GM23338 (cell line): ENCODE measurements around the gene VPS50. TPM values are rescaled to one million over a fixed set of nuclear protein-coding genes. Genes with fewer than 3 reads are reported as not detected.

ENCODE experiments used
- ATAC-seq: fragments of 200-7000 bp; cut with Tn5 transposase; 3 replicates; pipeline ENCODE4 v1.9.1; 2020
- DNase-seq: peaks from one replicate; pipeline ENCODE4 v3.0.0-alpha.2; 2015; ENCODE audit warnings: low spot score
- H2AFZ ChIP-seq: fragments of 200-600 bp; sonication (generic); 2 replicates; pipeline ENCODE4 v1.8.0; 2016; ENCODE audit warnings: antibody characterized with exemption, mild to moderate bottlenecking, moderate library complexity
- H3F3A ChIP-seq: fragments of 200-600 bp; sonication (generic); replicated peaks from 2 replicates; pipeline ENCODE4 v1.8.0; 2017; ENCODE audit warnings: antibody characterized with exemption, mixed run types, low read depth
- H3K27ac ChIP-seq: fragments of 200-600 bp; sonication (generic); 2 replicates; pipeline ENCODE4 v1.6.1; 2016; ENCODE audit warnings: low read depth
- H3K27me3 ChIP-seq: fragments of 200-600 bp; sonication (generic); 2 replicates; pipeline ENCODE4 v1.8.0; 2016; ENCODE audit warnings: mild to moderate bottlenecking, mixed run types, moderate library complexity; ENCODE audit not compliant: insufficient read depth
- H3K36me3 ChIP-seq: fragments of 200-600 bp; sonication (generic); 2 replicates; pipeline ENCODE4 v1.8.0; 2016; ENCODE audit warnings: mild to moderate bottlenecking; ENCODE audit not compliant: insufficient read depth
- H3K4me1 ChIP-seq: fragments of 200-600 bp; sonication (generic); 2 replicates; pipeline ENCODE4 v1.8.0; 2016; ENCODE audit warnings: mild to moderate bottlenecking, moderate library complexity; ENCODE audit not compliant: insufficient read depth
- H3K4me2 ChIP-seq: fragments of 200-600 bp; sonication (generic); 2 replicates; pipeline ENCODE4 v1.7.1; 2017; ENCODE audit warnings: mixed run types
- H3K4me3 ChIP-seq: fragments of 200-600 bp; sonication (generic); 2 replicates; pipeline ENCODE4 v1.6.1; 2016; ENCODE audit warnings: mixed run types
- H3K79me2 ChIP-seq: fragments of 200-600 bp; sonication (generic); replicated peaks from 2 replicates; pipeline ENCODE4 v1.8.0; 2017; ENCODE audit warnings: mild to moderate bottlenecking; ENCODE audit not compliant: insufficient read depth
- H3K9me2 ChIP-seq: fragments of 200-600 bp; sonication (generic); 2 replicates; pipeline ENCODE4 v1.8.0; 2017; ENCODE audit not compliant: insufficient read depth
- H4K20me1 ChIP-seq: fragments of 200-600 bp; sonication (generic); replicated peaks from 2 replicates; pipeline ENCODE4 v1.8.0; 2017; ENCODE audit warnings: mild to moderate bottlenecking; ENCODE audit not compliant: insufficient read depth
- H3K27ac Mint-ChIP-seq: 2 replicates; pipeline ENCODE4 v1.8.0; 2020; ENCODE audit warnings: inconsistent platforms, mild to moderate bottlenecking, moderate library complexity, mixed read lengths
- H3K27me3 Mint-ChIP-seq: 3 replicates; pipeline ENCODE4 v1.8.0; 2022; ENCODE audit warnings: low read depth, mild to moderate bottlenecking, moderate library complexity, mixed read lengths, inconsistent platforms; ENCODE audit not compliant: insufficient read depth, poor library complexity
- H3K36me3 Mint-ChIP-seq: 3 replicates; pipeline ENCODE4 v1.8.0; 2021; ENCODE audit warnings: low read depth, mild to moderate bottlenecking, inconsistent platforms, moderate library complexity, mixed read lengths
- H3K4me1 Mint-ChIP-seq: 3 replicates; pipeline ENCODE4 v1.8.0; 2020; ENCODE audit warnings: mild to moderate bottlenecking, inconsistent platforms, mixed read lengths
- H3K4me3 Mint-ChIP-seq: 3 replicates; pipeline ENCODE4 v1.8.0; 2021; ENCODE audit warnings: moderate library complexity, mild to moderate bottlenecking, inconsistent platforms, mixed read lengths
- H3K9me3 Mint-ChIP-seq: 3 replicates; pipeline ENCODE4 v1.8.0; 2020; ENCODE audit warnings: moderate library complexity, mild to moderate bottlenecking, inconsistent platforms, mixed read lengths
- CREB1 ChIP-seq: fragments of 250-450 bp; sonication (Bioruptor Pico); IDR thresholded peaks from 2 replicates; pipeline ENCODE4 v1.5.0; 2020; ENCODE audit warnings: low read depth, mild to moderate bottlenecking, moderate library complexity
- EZH2 ChIP-seq: fragments of 200-600 bp; sonication (generic); IDR thresholded peaks from one replicate; pipeline ENCODE4 v1.8.0; 2017; ENCODE audit warnings: antibody characterized with exemption, mild to moderate bottlenecking, low read depth; ENCODE audit not compliant: unreplicated experiment
- EZH2phosphoT487 ChIP-seq: fragments of 200-600 bp; sonication (generic); IDR thresholded peaks from one replicate; pipeline ENCODE4 v1.8.1; 2018; ENCODE audit warnings: antibody characterized with exemption; ENCODE audit not compliant: unreplicated experiment
- JUNB ChIP-seq: IDR thresholded peaks from one replicate; pipeline ENCODE4 v1.6.1; 2016; ENCODE audit warnings: antibody characterized with exemption; ENCODE audit not compliant: unreplicated experiment
- NANOG ChIP-seq: IDR thresholded peaks from 2 replicates; pipeline ENCODE4 v1.6.1; 2016; ENCODE audit warnings: antibody characterized with exemption, borderline replicate concordance
- POLR2AphosphoS5 ChIP-seq: IDR thresholded peaks from 2 replicates; pipeline ENCODE4 v1.6.1; 2016; ENCODE audit warnings: antibody characterized with exemption, low read depth
- STAT1 ChIP-seq: IDR thresholded peaks from one replicate; pipeline ENCODE4 v1.6.1; 2016; ENCODE audit warnings: antibody characterized with exemption; ENCODE audit not compliant: unreplicated experiment
- ZNF114 ChIP-seq: fragments of 250-450 bp; sonication (Bioruptor Pico); IDR thresholded peaks from 2 replicates; pipeline ENCODE4 v1.5.0; 2020; ENCODE audit warnings: mild to moderate bottlenecking, moderate library complexity
- polyA plus RNA-seq: library from polyadenylated mRNA; unstranded; fragments of >200 nt; fragmentation: Nextera tagmentation; extraction: Ambion mirVana; gene quantifications from 2 replicates; pipeline ENCODE4 v1.2.1, GENCODE V29; 2016
- total RNA-seq: library from RNA; depleted of rRNA; stranded (reverse); fragments of >200 nt; shearing (Covaris generic); gene quantifications from 2 replicates; pipeline ENCODE4 v1.2.3, GENCODE V29; 2014
- TF ChIP-seq, protein P1 (sequence below): fragments of 250-450 bp; sonication (Bioruptor Pico); IDR thresholded peaks from 2 replicates; pipeline ENCODE4 v1.5.0; 2020; ENCODE audit warnings: mild to moderate bottlenecking, moderate library complexity
- TF ChIP-seq, protein P2 (sequence below), 2 experiments: fragments of 200-600 bp in 1 of 2; sonication (generic) in 1 of 2; conservative IDR thresholded peaks; 2 replicates each; pipeline versions ENCODE4 v1.5.1 to v1.6.1; 2016 to 2017; ENCODE audit warnings: antibody characterized with exemption in 2 of 2, low read depth in 2 of 2, mild to moderate bottlenecking in 2 of 2, moderate library complexity in 1 of 2

VPS50 gene
- total and polyA plus RNA-seq, 2 experiments from 2014 or later = 4.3 to 12.3 TPM

- TF ChIP-seq, protein P1, sequence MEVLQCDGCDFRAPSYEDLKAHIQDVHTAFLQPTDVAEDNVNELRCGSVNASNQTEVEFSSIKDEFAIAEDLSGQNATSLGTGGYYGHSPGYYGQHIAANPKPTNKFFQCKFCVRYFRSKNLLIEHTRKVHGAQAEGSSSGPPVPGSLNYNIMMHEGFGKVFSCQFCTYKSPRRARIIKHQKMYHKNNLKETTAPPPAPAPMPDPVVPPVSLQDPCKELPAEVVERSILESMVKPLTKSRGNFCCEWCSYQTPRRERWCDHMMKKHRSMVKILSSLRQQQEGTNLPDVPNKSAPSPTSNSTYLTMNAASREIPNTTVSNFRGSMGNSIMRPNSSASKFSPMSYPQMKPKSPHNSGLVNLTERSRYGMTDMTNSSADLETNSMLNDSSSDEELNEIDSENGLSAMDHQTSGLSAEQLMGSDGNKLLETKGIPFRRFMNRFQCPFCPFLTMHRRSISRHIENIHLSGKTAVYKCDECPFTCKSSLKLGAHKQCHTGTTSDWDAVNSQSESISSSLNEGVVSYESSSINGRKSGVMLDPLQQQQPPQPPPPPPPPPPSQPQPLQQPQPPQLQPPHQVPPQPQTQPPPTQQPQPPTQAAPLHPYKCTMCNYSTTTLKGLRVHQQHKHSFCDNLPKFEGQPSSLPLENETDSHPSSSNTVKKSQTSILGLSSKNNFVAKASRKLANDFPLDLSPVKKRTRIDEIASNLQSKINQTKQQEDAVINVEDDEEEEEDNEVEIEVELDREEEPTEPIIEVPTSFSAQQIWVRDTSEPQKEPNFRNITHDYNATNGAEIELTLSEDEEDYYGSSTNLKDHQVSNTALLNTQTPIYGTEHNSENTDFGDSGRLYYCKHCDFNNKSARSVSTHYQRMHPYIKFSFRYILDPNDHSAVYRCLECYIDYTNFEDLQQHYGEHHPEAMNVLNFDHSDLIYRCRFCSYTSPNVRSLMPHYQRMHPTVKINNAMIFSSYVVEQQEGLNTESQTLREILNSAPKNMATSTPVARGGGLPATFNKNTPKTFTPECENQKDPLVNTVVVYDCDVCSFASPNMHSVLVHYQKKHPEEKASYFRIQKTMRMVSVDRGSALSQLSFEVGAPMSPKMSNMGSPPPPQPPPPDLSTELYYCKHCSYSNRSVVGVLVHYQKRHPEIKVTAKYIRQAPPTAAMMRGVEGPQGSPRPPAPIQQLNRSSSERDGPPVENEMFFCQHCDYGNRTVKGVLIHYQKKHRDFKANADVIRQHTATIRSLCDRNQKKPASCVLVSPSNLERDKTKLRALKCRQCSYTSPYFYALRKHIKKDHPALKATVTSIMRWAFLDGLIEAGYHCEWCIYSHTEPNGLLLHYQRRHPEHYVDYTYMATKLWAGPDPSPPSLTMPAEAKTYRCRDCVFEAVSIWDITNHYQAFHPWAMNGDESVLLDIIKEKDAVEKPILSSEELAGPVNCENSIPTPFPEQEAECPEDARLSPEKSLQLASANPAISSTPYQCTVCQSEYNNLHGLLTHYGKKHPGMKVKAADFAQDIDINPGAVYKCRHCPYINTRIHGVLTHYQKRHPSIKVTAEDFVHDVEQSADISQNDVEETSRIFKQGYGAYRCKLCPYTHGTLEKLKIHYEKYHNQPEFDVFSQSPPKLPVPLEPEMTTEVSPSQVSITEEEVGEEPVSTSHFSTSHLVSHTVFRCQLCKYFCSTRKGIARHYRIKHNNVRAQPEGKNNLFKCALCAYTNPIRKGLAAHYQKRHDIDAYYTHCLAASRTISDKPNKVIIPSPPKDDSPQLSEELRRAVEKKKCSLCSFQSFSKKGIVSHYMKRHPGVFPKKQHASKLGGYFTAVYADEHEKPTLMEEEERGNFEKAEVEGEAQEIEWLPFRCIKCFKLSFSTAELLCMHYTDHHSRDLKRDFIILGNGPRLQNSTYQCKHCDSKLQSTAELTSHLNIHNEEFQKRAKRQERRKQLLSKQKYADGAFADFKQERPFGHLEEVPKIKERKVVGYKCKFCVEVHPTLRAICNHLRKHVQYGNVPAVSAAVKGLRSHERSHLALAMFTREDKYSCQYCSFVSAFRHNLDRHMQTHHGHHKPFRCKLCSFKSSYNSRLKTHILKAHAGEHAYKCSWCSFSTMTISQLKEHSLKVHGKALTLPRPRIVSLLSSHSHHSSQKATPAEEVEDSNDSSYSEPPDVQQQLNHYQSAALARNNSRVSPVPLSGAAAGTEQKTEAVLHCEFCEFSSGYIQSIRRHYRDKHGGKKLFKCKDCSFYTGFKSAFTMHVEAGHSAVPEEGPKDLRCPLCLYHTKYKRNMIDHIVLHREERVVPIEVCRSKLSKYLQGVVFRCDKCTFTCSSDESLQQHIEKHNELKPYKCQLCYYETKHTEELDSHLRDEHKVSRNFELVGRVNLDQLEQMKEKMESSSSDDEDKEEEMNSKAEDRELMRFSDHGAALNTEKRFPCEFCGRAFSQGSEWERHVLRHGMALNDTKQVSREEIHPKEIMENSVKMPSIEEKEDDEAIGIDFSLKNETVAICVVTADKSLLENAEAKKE (CRISPR knock-in tag) = no peak
- TF ChIP-seq ZNF114 = no peak
- no peak for TF ChIP-seq POLR2AphosphoS5
- no peak for TF ChIP-seq EZH2phosphoT487
- TF ChIP-seq EZH2 = no peak
Measured at GRCh38 chr7:93310346-93310745, 78.2 kb downstream of the VPS50 start (continued).

- Histone ChIP-seq H3F3A (no peaks in the 10 kb centered on the region), H3K4me2 (no peak overlapping the region), H4K20me1 (no peaks in the 10 kb centered on the region), H3K9me2 (no peaks in the 10 kb centered on the region), H3K36me3 (no peaks in the 10 kb centered on the region), H3K4me1 (no peaks in the 10 kb centered on the region), H3K27me3 (no peaks in the 10 kb centered on the region), H3K27ac (no peak overlapping the region), H3K4me3 (no peak overlapping the region), H3K79me2 (no peaks in the 10 kb centered on the region), H2AFZ (no peak overlapping the region)
- no peaks in the 10 kb centered on the region for H3K27me3 Mint-ChIP-seq
- peaks cover 3% of the 10 kb centered on the region; the same call in 2 of the 3 replicates for H3K4me1 Mint-ChIP-seq
- no peak for DNase-seq
- no peaks in the 10 kb centered on the region for H3K9me3 Mint-ChIP-seq
- ATAC-seq = no peak
- H3K4me3 Mint-ChIP-seq = no peak overlapping the region
- no peaks in the 10 kb centered on the region for H3K36me3 Mint-ChIP-seq
- H3K27ac Mint-ChIP-seq = no peak overlapping the region
- TF ChIP-seq, protein P2, sequence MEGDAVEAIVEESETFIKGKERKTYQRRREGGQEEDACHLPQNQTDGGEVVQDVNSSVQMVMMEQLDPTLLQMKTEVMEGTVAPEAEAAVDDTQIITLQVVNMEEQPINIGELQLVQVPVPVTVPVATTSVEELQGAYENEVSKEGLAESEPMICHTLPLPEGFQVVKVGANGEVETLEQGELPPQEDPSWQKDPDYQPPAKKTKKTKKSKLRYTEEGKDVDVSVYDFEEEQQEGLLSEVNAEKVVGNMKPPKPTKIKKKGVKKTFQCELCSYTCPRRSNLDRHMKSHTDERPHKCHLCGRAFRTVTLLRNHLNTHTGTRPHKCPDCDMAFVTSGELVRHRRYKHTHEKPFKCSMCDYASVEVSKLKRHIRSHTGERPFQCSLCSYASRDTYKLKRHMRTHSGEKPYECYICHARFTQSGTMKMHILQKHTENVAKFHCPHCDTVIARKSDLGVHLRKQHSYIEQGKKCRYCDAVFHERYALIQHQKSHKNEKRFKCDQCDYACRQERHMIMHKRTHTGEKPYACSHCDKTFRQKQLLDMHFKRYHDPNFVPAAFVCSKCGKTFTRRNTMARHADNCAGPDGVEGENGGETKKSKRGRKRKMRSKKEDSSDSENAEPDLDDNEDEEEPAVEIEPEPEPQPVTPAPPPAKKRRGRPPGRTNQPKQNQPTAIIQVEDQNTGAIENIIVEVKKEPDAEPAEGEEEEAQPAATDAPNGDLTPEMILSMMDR (conservative IDR thresholded peaks at IDR 0.05; ENCODE audit: low read depth in 2 of 2) = no peak
- TF ChIP-seq JUNB (no peak), POLR2AphosphoS5 (no peak), ZNF114 (no peak), CREB1 (no peak), EZH2phosphoT487 (no peak), NANOG (no peak), EZH2 (no peak), STAT1 (no peak)
Measured at GRCh38 chr7:93314449-93314848, 82.3 kb downstream of the VPS50 start.
